Right lobe of liver (tissue), 4 donors: Measurements from ENCODE around the gene ATG7.

Experiments used
- CTCF ChIP-seq, 4 donors: fragments of 200-600 bp in 3 of 4; fragments of 450-650 bp in 1 of 4; IDR thresholded peaks; one replicate each; pipeline versions ENCODE4 v1.5.1 to v1.8.0; 2016 to 2022; ENCODE audit warnings: antibody characterized with exemption in 4 of 4, mild to moderate bottlenecking in 2 of 4
- POLR2A ChIP-seq: fragments of 450-650 bp; IDR thresholded peaks from one replicate; pipeline ENCODE4 v1.6.1; 2017; ENCODE audit warnings: antibody characterized with exemption, mild to moderate bottlenecking
- donor health status: DM: no; HTN: no; CAD: no.
- donor health status: DM: no; HTN: no; CAD: no.
- donor health status: DM: no; HTN: yes; CAD: no.

GRCh38 chr3:11379238-11379823 is 107.1 kb downstream of the ATG7 start:
- TF ChIP-seq CTCF (IDR thresholded peaks at IDR 0.05) (peak; percentile 59 to 73 (median 62)), POLR2A (no peak)
